Gastrocnemius medialis (tissue), 4 donors: ENCODE data around the gene KIFC3.

Source experiments
- CTCF ChIP-seq, 5 experiments: fragments of 450-650 bp in 3 of 5; fragments of 200-600 bp in 2 of 5; sonication (generic) in 2 of 5; IDR thresholded peaks in 4 of 5; conservative IDR thresholded peaks in 1 of 5; 1 replicate in 4 of 5; 2 replicates in 1 of 5; pipeline ENCODE4 v1.5.1; 2016 to 2019; ENCODE audit warnings: antibody characterized with exemption in 5 of 5, mild to moderate bottlenecking in 3 of 5, moderate library complexity in 3 of 5
- POLR2A ChIP-seq, 2 donors: fragments of 450-650 bp; IDR thresholded peaks; one replicate each; pipeline ENCODE4 v1.6.1; 2017; ENCODE audit warnings: antibody characterized with exemption in 2 of 2, mild to moderate bottlenecking in 2 of 2, moderate library complexity in 2 of 2

GRCh38 chr16:57800200-57801097 is 1.8 kb downstream of the KIFC3 start:
- TF ChIP-seq CTCF (IDR thresholded peaks at IDR 0.05 in 4 of 5, conservative IDR thresholded peaks at IDR 0.05 in 1 of 5): no peak
- no peak for TF ChIP-seq POLR2A (IDR thresholded peaks at IDR 0.05)
